K562 (cell line): ENCODE measurements around the gene MYOM1. TPM values are rescaled to one million over a fixed set of nuclear protein-coding genes. Genes with fewer than 3 reads are reported as not detected.

Experiments
- CTCF ChIP-seq, 3 experiments: IDR thresholded peaks in 2 of 3; conservative IDR thresholded peaks in 1 of 3; 2 replicates each; pipeline ENCODE4 v1.5.1; 2011 to 2012; ENCODE audit warnings: low read length in 3 of 3, mild to moderate bottlenecking in 3 of 3, control low read depth in 2 of 3, improper control_type of control experiment in 1 of 3, inconsistent platforms in 1 of 3, low read depth in 1 of 3, mixed read lengths in 1 of 3, moderate library complexity in 1 of 3; ENCODE audit not compliant: insufficient read depth in 2 of 3
- DIDO1 ChIP-seq: fragments of 450-650 bp; IDR thresholded peaks from 2 replicates; pipeline ENCODE4 v1.6.1; 2016; ENCODE audit warnings: low read depth, missing biosample characterization, missing genetic modification characterization
- FOXJ2 ChIP-seq: fragments of 200-800 bp; sonication (Bioruptor generic); IDR thresholded peaks from 2 replicates; pipeline ENCODE4 v1.6.1; 2016; ENCODE audit warnings: missing genetic modification characterization, missing compliant biosample characterization
- FOXJ3 ChIP-seq: sonication (generic); formaldehyde crosslinking; IDR thresholded peaks from 2 replicates; pipeline ENCODE4 v1.4.0; 2020; ENCODE audit warnings: mild to moderate bottlenecking, missing genetic modification reagents
- IRF2 ChIP-seq: sonication (generic); formaldehyde crosslinking; IDR thresholded peaks from 2 replicates; pipeline ENCODE4 v1.8.1; 2022; ENCODE audit warnings: mild to moderate bottlenecking, missing genetic modification reagents
- KHSRP ChIP-seq: fragments of 450-650 bp; IDR thresholded peaks from 2 replicates; pipeline ENCODE4 v1.6.1; 2017
- MIER1 ChIP-seq: fragments of 450-650 bp; IDR thresholded peaks from 2 replicates; pipeline ENCODE4 v1.6.1; 2016; ENCODE audit warnings: antibody characterized with exemption, mild to moderate bottlenecking, low read depth
- NBN ChIP-seq: fragments of 450-650 bp; IDR thresholded peaks from 2 replicates; pipeline ENCODE4 v1.6.1; 2016; ENCODE audit warnings: low read depth, mild to moderate bottlenecking
- SMC3 ChIP-seq: conservative IDR thresholded peaks from 2 replicates; pipeline ENCODE4 v1.6.1; 2011; ENCODE audit warnings: low read depth, low read length, improper control_type of control experiment; ENCODE audit not compliant: insufficient read depth
- SNAPC5 ChIP-seq: fragments of 250-450 bp; sonication (Bioruptor Pico); IDR thresholded peaks from 2 replicates; pipeline ENCODE4 v1.8.0; 2021; ENCODE audit warnings: moderate library complexity, mild to moderate bottlenecking, inconsistent platforms
- SREBF2 ChIP-seq: sonication (generic); formaldehyde crosslinking; IDR thresholded peaks from 2 replicates; pipeline ENCODE4 v1.4.0; 2020; ENCODE audit warnings: mild to moderate bottlenecking, missing genetic modification reagents
- WHSC1 ChIP-seq: IDR thresholded peaks from one replicate; pipeline ENCODE4 v1.6.1; 2012; ENCODE audit warnings: low read length, control low read depth, inconsistent platforms
- ZBTB11 ChIP-seq, 3 experiments: fragments of 200-800 bp in 1 of 3; fragments of 250-450 bp in 1 of 3; fragments of 450-650 bp in 1 of 3; sonication (Bioruptor Pico) in 1 of 3; sonication (Bioruptor generic) in 1 of 3; formaldehyde crosslinking in 1 of 3; IDR thresholded peaks; 2 replicates each; pipeline versions ENCODE4 v1.6.1 to v1.8.0; 2016 to 2022; ENCODE audit warnings: mild to moderate bottlenecking in 2 of 3, missing genetic modification characterization in 2 of 3, missing compliant biosample characterization in 1 of 3, moderate library complexity in 1 of 3
- ZFP91 ChIP-seq: sonication (generic); formaldehyde crosslinking; IDR thresholded peaks from 2 replicates; pipeline ENCODE4 v1.8.0; 2022; ENCODE audit warnings: mild to moderate bottlenecking, missing genetic modification reagents
- ZNF280B ChIP-seq: fragments of 250-450 bp; sonication (Bioruptor Pico); IDR thresholded peaks from 2 replicates; pipeline ENCODE4 v1.5.1; 2021; ENCODE audit warnings: mild to moderate bottlenecking
- ZNF589 ChIP-seq: fragments of 200-800 bp; sonication (Bioruptor generic); IDR thresholded peaks from 2 replicates; pipeline ENCODE4 v1.6.1; 2016; ENCODE audit warnings: low read depth, missing genetic modification characterization, missing compliant biosample characterization
- ZNF77 ChIP-seq: fragments of 250-450 bp; sonication (Bioruptor Pico); IDR thresholded peaks from 2 replicates; pipeline ENCODE4 v1.5.0; 2020
- ZNF778 ChIP-seq: fragments of 450-650 bp; formaldehyde crosslinking; IDR thresholded peaks from 2 replicates; pipeline ENCODE4 v1.4.0; 2020; ENCODE audit warnings: mild to moderate bottlenecking, moderate library complexity
- polyA plus RNA-seq, 8 experiments: library from polyadenylated mRNA; depleted of rRNA in 4 of 8; stranded (reverse) in 5 of 8; unstranded in 3 of 8; fragments of >200 nt; fragmentation: Nextera tagmentation in 2 of 8; fragmentation: Illumina TruSeq in 1 of 8; extraction: Ambion mirVana in 2 of 8; extraction: Trizol in 1 of 8; gene quantifications; 2 replicates each; pipeline versions ENCODE4 v1.2.1 to v1.2.3, GENCODE V29; 2011 to 2014; ENCODE audit warnings: inconsistent platforms in 1 of 8, missing spikeins in 1 of 8
- total RNA-seq, 7 experiments: library from RNA; depleted of rRNA in 6 of 7; stranded (reverse); fragments of >200 nt in 6 of 7; fragmentation: Illumina TruSeq in 2 of 7; extraction: Trizol in 2 of 7; gene quantifications; 2 replicates each; pipeline versions ENCODE4 v1.2.1 to v1.2.3, GENCODE V29; 2011 to 2021; ENCODE audit warnings: low replicate concordance in 1 of 7

Gene MYOM1
- total and polyA plus RNA-seq, 9 of the 15 experiments (the other 6 are each of a cell fraction or from before 2014, with no cell fraction given) = 0.01 to 0.62 (median 0.25) TPM

- no peak for TF ChIP-seq CTCF (IDR thresholded peaks at IDR 0.05 in 2 of 3, conservative IDR thresholded peaks at IDR 0.05 in 1 of 3; ENCODE audit: insufficient read depth in 2 of 3, low read depth in 1 of 3, low read length in 3 of 3)
- 0 out of 2 replicates have a peak, but pooled peaks have one; percentile 12 for TF ChIP-seq KHSRP
- TF ChIP-seq ZFP91 (CRISPR knock-in tag) = no peak
- TF ChIP-seq SREBF2 (CRISPR knock-in tag) = no peak
- peak; percentile 42; the same call in 1 of the 2 replicates for TF ChIP-seq DIDO1
- TF ChIP-seq SMC3 = 0 out of 2 replicates have a peak, but pooled peaks have one; percentile 8
- TF ChIP-seq NBN = peak; percentile 92
- peak in 2 of 3 experiments; percentile 88 to 93; a peak in 3 of 6 replicates for TF ChIP-seq ZBTB11 (CRISPR knock-in tag; IDR thresholded peaks at IDR 0.05)
- TF ChIP-seq ZNF778 (CRISPR knock-in tag) = no peak
- no peak for TF ChIP-seq SNAPC5 (CRISPR knock-in tag)
- TF ChIP-seq ZNF280B = no peak
- peak; percentile 52; the same call in 1 of the 2 replicates for TF ChIP-seq MIER1
- peak; percentile 87 for TF ChIP-seq FOXJ2 (tag)
- TF ChIP-seq IRF2 (CRISPR knock-in tag) = no peak
- no peak for TF ChIP-seq WHSC1
- TF ChIP-seq ZNF77 (CRISPR knock-in tag) = 0 out of 2 replicates have a peak, but pooled peaks have one; percentile 69
- TF ChIP-seq ZNF589 = no peak
- TF ChIP-seq FOXJ3 = no peak
These were observed 27.7 kb upstream of the MYOM1 start, which contains the start of gene MYL12A (continued) for GRCh38 chr18:3247240-3248061.
